GM18502 (cell line): Measurements from ENCODE around the gene GON4L.
"Not testable (repeated sequence)": the region's sequence is repeated elsewhere in the genome, so short reads cannot be mapped to it uniquely, and the experiment has no call there.

Source experiments
- ATAC-seq: cut with Tn5 transposase; IDR thresholded peaks from one replicate; pipeline ENCODE4 v1.9.1; 2021; ENCODE audit warnings: mild to moderate bottlenecking; ENCODE audit not compliant: unreplicated experiment, poor library complexity

GON4L gene

GRCh38 chr1:155704414-155704813, 152.6 kb downstream of the GON4L start:
- not testable (repeated sequence) for ATAC-seq

- ATAC-seq: no peak
These were observed 153.8 kb downstream of the GON4L start for GRCh38 chr1:155703216-155703615.

GRCh38 chr1:155701675-155702074, 155.3 kb downstream of the GON4L start:
- ATAC-seq: not testable (repeated sequence)
